IPS DF 19.7 (cell line): Measurements from ENCODE around the gene ATP13A1.
A peak's percentile ranks its signal among the peaks of the same experiment; 100 is the strongest.
"Not testable (repeated sequence)": the region's sequence is repeated elsewhere in the genome, so short reads cannot be mapped to it uniquely, and the experiment has no call there.

ENCODE experiments used
- DNase-seq: peaks from one replicate; pipeline ENCODE4 v3.0.0-alpha.2; 2013; ENCODE audit warnings: low read depth, low spot score

Gene ATP13A1

DNA sequence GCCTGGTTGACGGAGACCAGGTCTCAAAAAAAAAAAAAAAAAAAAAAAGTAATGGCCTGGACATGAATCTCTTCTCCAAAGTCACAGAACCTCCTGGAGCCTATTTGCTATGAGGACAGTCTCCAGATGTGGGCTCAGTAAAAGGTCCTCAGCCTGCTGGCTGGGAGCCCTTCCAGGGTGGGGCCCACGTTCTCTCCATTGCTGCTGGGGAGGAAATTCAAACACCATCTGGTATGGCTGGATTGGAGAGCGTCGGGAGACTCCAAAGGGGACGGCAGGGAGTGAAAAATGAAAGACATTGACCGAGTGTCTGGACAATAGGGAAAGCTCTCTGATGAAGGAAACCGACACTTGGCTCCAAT is 43.6 kb downstream of the ATP13A1 start:
- no peak for DNase-seq

DNA sequence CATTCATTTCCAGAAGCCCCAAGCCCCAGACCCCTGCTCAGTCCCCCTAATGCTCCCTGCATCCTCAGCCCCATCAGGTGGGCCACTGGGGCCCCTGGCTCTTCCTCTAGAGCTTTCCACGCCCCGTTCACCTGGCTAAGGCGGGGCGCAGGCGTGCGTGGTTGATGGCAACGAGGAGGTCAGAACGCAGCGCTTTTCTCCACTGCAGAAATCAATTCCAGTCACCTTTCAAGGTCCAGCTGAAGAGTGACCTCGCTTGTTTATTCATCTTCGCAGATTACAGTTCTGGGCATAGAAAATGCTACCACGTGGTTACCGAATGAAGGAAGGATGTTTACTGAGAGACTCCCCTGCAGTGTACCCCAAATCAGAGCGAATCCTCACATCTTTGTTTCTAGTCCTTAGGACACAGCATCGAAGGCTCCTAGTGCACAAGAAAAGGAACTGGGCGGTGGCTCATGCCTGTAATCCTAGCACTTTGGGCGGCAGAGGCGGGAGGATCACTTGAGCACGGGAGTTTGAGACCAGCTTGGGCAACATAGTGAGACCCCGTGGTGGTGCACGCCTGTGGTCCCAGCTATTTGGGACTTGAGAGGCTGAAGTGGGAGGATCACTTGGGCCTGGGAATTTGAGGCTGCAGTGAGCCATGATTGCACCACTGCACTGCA is 44.2 kb downstream of the ATP13A1 start:
- no peak for DNase-seq

DNA sequence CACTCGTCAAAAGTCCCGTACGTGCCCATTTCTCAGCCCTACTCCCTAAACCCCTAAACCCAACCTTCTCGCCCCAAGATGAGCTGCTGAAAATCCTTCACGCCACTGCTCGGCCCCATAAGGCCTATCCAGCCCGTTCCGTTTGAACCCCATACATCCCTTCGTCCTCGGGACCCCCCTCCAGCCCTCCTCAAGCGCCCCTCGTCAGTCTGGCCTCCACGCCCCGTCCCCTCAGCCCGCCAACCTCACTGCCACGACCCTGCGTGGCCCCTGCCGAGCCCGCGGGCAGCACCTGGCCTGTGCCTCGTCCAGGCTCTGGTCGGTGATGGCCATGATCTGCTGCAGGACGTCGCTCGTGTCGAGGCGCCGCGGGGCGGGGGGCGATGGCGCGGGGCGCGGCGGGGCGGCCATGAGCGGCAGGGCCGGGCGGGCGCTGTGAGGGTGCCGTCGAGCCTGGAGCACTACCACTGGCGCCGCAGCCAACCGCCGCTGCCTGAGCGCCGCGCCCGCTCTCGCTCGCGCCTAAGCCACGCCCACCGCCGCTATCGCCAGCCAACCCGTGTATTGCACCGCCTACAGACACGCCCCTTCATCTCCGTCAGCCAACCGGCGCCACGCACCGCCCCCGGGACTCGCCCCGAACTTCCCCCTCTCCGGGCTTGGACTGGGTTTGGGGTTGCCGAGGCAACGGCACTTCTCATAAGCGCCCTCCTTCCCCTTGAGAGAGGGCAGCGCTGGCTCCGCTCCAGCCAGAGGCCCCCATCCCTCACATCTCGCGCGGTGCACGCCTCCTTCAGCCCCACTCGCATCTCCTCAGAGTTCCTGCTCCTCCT is 45.0 kb downstream of the ATP13A1 start, which contains the start of gene PBX4:
Gene PBX4 (minus strand): TSS at position 469 of the 833 bp plus-strand sequence. CDS start 58 bp downstream, at position 411.
- DNase-seq = peak; percentile 86

DNA sequence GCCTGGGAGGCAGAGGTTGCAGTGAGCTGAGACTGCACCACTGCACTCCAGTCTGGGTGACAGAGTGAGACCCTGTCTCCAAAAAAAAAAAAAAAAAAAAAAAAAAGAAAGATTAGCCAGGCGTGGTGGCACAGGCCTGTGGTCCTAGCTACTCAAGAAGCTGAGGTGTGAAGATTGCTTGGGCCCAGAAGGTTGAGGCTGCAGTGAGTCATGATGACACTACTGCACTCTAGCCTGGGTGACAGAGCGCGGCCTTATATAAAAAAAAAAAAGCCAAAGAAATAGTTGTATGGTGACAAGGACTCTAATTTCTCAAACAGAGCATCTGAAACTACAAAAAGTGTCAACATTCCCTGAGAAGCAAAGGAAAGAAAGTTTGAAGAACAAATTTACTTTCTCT is 48.4 kb downstream of the ATP13A1 start:
- no peak for DNase-seq

DNA sequence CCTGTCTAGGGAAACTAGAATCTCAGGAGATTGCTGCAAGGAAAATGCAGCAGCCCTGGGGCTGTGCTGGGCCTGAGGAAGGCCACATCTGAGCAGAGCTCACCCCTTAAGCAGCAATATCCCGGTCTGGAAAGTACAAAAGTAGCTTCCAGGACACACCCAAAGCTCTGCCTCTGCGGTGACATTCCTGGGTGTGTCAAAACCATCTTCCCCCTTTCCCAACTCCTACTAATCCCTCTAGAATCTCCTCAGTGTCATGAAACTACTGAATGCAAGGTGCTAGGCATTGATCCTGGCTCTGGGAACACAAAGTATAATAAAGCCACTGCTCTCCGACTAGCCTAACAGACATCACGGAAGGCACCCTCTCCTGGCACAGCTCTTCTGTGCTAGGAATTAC is 50.0 kb downstream of the ATP13A1 start:
- DNase-seq = no peak

DNA sequence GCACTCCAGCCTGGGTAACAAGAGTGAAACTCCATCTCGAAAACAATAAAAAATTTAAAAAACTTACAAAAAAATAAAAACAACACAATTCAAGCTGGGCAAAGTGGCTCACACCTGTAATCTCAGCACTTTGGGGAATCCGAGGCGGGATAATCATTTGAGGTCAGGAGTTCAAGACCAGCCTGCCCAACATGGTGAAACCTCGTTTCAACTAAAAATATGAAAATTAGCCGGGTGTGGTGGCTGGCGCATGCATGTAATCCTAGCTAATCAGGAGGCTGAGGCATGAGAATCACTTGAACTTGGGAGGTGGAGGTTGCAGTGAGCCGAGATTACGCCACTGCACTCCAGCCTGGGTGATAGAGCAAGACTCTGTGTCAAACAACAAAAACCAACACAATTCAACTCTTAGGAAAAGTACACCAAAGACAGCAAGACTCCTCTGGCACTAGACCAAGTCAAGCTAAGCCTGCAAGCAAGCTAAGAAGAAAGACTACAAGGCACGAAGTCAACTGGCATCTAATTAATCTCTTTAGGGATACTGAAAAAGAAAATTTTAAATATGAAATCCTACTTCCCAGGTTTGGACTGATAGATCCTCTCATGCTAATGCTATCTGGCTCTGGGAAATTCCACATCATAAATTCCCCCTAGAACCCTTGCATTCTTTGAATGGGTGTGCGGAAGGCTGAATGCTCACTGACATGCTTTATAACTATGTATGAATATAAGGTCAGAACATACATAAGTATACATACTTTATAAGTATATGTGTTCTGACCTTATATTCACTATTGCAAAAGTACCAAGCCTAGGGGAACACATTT is 52.9 kb downstream of the ATP13A1 start:
- DNase-seq = no peak

DNA sequence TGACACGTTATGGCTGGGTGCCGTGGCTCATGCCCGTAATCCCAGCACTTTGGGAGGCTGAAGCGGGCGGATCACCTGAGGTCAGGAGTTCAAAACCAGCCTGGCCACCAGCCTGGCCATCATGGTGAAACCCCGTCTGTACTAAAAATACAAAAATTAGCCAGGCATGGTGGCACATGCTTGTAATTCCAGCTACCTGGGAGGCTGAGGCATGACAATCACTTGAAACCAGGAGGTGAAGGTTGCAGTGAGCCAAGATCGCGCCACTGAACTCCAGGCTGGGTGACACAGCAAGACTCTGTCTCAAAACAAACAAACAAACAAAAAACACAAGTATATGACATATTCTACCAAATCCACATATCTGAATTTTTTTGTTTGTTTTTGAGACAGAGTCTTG is 56.8 kb downstream of the ATP13A1 start:
- DNase-seq = not testable (repeated sequence)

DNA sequence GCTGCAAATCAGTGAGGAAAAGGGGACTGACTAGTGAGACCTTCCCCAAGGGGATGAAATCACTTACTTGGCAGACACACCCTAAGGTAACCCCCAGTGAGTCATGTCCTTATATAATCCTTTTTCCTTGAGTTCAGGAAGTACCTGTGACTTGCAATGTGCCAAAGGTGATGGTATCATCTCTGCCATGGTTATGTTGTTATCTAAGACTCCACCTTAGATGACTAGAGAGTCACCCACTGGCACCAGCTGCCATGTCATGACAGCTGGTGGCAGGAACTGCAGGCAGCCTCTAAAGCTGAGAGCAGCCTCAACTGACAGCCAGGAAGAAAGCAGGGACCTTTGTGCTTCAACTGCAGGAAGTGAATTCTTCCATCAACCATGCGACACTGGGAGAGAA is 57.5 kb downstream of the ATP13A1 start:
- DNase-seq = no peak

DNA sequence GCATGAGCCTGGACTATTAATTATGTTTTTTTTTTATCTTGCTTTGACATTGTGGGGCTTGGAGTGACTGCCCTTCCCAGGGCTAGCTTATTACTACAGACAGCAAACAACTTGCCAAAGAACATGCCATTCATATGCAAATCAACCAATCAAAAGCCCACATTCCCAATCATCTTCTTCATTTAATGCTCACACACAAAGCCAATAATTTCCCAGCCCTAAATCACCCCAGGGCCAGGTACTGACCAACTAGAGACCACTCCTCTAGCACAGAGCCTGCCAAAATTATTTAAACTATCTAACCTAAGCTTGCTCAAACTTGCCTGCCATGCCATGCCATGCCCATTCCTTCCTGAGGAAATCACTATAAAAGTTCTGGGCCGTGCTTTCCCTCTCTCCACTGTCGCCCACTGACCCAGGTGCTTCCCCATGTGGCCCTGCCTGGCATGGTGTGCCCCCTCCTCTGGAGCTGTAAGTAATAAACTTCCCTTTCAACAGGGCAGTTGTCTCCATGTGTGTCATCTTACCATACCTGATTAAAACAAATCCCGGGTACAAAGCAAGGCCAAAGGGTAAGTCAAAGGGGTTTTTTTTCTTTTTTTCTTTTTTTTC is 60.7 kb downstream of the ATP13A1 start:
- DNase-seq = no peak

DNA sequence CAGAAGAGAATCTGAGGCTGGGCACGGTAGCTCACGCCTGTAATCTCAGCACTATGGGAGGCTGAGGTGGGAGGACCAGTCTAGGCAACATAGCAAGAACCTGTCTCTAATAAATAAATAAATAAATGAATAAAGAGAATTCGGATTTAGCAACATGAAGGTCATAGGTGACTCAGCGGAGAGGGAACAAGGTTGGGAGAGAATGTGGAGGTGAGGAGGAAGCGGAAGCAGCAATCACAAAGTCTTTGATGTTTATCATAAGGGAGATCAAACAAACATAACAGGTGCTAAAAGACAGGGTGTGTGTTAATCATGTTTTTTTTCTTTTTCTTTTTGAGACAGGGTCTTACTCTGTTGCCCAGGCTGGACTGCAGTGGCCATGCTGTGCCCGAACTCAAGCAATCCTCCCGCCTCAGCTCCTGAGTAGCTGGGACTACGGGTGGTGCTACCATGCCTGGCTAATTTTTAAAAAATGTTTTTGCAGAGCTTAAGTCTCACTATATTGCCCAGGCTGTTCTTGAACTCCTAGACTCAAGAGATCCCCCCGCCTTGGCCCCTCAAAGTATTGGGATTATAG is 61.3 kb downstream of the ATP13A1 start:
- DNase-seq = no peak

DNA sequence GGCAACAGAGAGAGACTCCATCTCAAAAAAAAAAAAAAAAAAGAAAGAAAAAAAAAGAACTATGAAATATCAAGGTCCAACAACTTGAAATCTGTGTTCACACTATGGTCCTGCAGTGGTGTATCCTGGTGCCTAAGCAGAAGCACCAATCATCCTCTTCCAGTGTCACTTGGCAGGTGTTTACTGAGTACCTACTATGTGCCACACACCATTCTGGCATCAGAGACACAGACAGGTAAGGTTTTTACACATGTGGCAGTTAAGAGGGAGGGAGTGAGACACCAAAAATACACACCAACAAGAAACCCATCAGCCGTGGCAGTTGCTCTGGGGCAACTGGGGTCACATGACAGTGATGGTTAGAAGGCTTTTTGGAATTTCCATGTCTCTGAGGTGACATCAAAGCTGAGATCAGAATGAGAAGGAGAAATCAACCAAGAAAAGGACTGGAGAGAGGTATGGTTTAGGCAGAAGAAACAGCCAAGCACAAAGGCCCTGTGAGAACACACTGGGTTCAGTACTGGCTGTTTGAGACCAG is 62.6 kb downstream of the ATP13A1 start:
- DNase-seq = no peak

DNA sequence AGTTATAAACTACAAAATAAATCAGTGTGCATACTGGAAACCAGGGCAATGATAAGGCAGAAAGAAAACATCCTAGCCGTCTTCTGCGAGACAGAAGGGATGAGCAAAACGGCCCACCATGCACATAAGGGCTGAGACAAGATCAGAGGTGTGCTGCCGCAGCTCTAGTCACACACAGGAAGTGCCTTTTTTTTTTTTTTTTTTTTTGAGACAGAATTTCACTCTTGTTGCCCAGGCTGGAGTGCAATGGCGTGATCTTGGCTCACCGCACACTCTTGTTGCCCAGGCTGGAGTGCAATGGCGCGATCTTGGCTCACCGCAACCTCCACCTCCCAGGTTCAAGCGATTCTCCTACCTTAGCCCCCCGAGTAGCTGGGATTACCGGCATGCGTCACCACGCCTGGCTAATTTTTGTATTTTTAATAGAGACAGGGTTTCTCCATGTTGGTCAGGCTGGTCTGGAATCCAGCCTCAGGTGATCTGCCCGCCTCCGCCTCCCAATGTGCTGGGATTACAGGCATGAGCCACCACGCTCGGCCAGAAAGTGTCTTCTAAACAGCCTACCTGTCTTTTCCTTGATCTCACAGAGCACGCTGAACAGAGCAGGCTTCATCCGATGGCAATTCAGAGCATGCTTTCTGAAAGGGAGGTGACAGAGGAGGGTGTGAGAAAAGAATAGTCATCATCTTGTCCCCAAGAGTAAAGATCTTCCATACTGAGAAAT is 64.6 kb downstream of the ATP13A1 start:
- DNase-seq = not testable (repeated sequence)

DNA sequence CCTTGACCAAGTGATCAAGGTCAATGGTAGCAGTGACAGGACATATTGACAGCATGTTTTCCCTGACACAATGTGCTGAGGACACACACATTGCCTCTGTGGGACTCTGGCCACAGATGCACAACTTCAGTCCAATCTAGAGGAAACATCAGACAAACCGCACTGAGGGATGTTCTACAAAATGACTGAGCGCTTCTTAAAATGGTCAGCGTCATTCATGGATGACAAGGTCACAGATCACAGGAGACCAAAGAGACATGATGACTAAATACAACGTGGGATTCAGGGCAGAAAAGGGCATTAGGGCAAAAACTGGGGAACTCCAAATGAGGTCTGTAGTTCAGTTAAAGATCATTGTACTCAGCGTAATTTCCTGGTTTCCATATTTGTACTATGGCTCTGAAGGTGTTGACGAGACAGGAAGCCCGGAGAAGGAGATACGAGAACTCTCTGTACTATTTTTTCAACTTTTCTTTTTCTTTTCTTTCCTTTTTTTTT is 65.6 kb downstream of the ATP13A1 start:
- DNase-seq = no peak
